BLaER1 (cell line): ENCODE data around the gene LDAH.

ENCODE experiments used
- H3K27ac ChIP-seq: shearing (Covaris generic); formaldehyde crosslinking; 2 replicates; pipeline ENCODE4 v1.8.1; 2022
- H3K27me3 ChIP-seq: shearing (Covaris generic); formaldehyde crosslinking; 2 replicates; pipeline ENCODE4 v1.8.1; 2022
- H3K36me3 ChIP-seq: shearing (Covaris generic); formaldehyde crosslinking; 2 replicates; pipeline ENCODE4 v1.8.1; 2022
- H3K4me1 ChIP-seq: shearing (Covaris generic); formaldehyde crosslinking; 2 replicates; pipeline ENCODE4 v1.8.1; 2022
- H3K4me2 ChIP-seq: shearing (Covaris generic); formaldehyde crosslinking; 2 replicates; pipeline ENCODE4 v1.8.1; 2022
- H3K4me3 ChIP-seq: shearing (Covaris generic); formaldehyde crosslinking; 2 replicates; pipeline ENCODE4 v1.8.1; 2022
- H3K9ac ChIP-seq: shearing (Covaris generic); formaldehyde crosslinking; 2 replicates; pipeline ENCODE4 v1.8.1; 2022
- H3K9me3 ChIP-seq: shearing (Covaris generic); formaldehyde crosslinking; 2 replicates; pipeline ENCODE4 v1.8.1; 2022
- H4K20me1 ChIP-seq: shearing (Covaris generic); formaldehyde crosslinking; 2 replicates; pipeline ENCODE4 v1.8.1; 2022
- Cebpa-rat ChIP-seq: shearing (Covaris generic); IDR thresholded peaks from 2 replicates; pipeline ENCODE4 v1.8.1; 2022

The LDAH gene

DNA sequence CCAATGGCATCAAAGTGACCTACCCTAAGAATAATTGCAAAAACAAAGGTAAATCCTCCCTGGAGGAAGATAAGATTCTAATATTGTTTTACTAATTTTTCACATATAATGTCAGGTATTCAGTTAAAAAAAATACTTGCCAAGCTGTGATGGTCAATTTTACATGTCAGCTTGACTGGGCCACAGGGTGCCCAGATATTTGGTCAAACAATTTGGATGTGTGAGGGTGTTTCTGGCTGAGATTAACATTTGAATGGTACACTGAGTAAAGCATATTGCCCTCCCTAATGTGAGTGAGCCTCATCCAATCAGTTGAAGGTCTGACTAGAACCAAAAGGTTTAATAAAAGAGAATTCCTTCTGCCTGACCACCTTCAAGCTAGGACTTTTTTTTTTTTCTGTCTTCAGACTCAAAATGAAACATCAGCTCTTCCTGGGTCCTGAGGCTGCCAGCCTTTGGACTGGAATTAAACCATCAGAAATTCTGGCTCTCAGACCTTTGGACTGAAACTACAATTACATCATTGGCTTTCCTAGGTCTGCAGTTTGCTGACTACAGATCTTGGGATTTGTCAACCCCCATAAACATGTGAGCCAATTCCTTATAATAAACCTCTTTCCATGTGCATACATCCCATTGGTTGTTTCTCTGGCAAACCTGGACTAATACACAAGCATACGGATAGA is 65.4 kb downstream of the LDAH start:
- H3K9ac ChIP-seq = no peak overlapping the region
- H3K9me3 ChIP-seq = peaks cover 23% of the 10 kb centered on the region
- H3K4me1 ChIP-seq = peaks cover 9% of the 10 kb centered on the region; the same call in 1 of the 2 replicates
- H3K27ac ChIP-seq = no peak overlapping the region
- no peak overlapping the region for H3K4me2 ChIP-seq
- no peak for TF ChIP-seq Cebpa-rat
- peaks cover 45% of the 10 kb centered on the region for H3K36me3 ChIP-seq
- H3K4me3 ChIP-seq = no peak overlapping the region
- H4K20me1 ChIP-seq = peaks cover 11% of the 10 kb centered on the region; the same call in 1 of the 2 replicates
- no peaks in the 10 kb centered on the region for H3K27me3 ChIP-seq

DNA sequence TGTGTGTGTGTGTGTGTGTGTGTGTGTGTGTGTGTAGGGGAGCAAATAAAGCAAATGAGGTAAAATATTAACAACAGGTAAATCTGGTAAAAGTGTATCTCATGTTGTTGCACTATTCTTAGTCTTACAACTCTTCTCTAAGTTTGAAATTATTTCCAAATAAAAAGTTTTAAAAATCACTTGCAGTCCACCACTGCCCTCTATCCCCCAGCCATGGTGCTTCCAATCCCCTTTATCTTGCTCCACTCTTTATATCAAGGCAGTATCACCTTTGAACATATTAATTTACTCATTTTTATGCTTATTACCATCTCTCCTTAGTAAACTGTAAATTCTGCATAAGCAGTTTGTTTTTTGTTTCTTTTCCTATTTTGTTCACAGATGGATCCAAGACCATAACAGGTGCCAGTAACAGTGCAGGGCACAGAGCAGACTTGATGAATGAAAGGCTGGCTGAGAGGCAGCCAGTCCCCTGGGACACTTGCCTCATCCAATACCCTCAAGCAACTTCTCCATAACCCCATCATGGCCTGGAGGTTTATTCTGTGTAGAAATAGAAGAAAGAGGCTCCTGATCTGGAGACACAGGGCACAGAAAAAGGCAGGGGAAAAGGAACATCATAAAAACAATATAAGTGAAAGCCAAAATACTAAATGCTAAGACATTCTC is 67.6 kb downstream of the LDAH start:
- Histone ChIP-seq H3K36me3 (peaks cover 51% of the 10 kb centered on the region), H3K27ac (no peak overlapping the region)
- TF ChIP-seq Cebpa-rat = no peak

DNA sequence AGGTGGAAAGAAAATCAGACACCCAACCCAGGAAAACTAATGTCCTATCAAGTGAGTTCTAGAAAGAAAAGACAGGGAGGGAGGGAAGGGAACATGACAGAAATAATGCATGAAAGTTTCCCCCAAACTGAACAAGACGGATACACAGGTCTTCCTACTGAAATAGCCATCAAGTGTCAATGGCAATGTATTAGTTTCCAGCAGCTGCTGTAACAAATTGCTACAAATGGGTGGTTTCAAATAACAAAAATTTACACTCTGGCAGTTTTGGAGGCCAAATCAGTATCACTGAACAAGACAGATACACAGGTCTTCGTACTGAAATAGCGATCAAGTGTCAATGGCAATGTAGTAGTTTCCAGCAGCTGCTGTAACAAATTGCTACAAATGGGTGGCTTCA is 70.6 kb downstream of the LDAH start:
- Histone ChIP-seq H4K20me1 (peaks cover 18% of the 10 kb centered on the region; the same call in 1 of the 2 replicates), H3K36me3 (peaks cover 34% of the 10 kb centered on the region), H3K9me3 (peaks cover 15% of the 10 kb centered on the region), H3K4me2 (no peak overlapping the region), H3K9ac (no peak overlapping the region), H3K4me3 (no peak overlapping the region), H3K27me3 (no peaks in the 10 kb centered on the region), H3K27ac (no peak overlapping the region), H3K4me1 (peaks cover 9% of the 10 kb centered on the region; the same call in 1 of the 2 replicates)
- TF ChIP-seq Cebpa-rat = no peak

More for the DNA sequence above, 67.6 kb downstream of the LDAH start:
- no peak overlapping the region for H3K4me3 ChIP-seq
- H3K9ac ChIP-seq = no peak overlapping the region
- peaks cover 23% of the 10 kb centered on the region for H3K9me3 ChIP-seq
- H3K4me1 ChIP-seq = peaks cover 9% of the 10 kb centered on the region; the same call in 1 of the 2 replicates
- H4K20me1 ChIP-seq = peaks cover 11% of the 10 kb centered on the region; the same call in 1 of the 2 replicates
- no peaks in the 10 kb centered on the region for H3K27me3 ChIP-seq
- H3K4me2 ChIP-seq = no peak overlapping the region

DNA sequence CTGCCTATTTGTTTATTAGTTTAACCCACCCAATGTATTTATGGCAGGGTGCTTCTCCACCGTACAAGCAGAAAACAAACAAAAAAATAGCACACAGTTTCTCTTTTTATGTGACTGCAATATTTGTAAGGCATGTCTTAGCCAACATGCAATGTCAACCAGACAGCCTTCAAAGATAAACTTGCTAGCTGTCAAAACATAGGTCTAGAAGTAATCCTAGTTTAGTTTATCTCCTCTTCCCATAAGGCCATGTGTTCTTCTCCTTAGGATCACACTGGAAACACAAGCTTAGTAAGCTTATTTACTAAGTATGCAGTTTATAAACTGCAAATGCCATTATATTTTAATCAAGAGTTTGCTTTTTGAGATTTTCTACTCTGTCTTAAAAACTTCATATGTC is 75.6 kb downstream of the LDAH start:
- Histone ChIP-seq H3K27me3 (no peaks in the 10 kb centered on the region), H3K4me1 (peaks cover 22% of the 10 kb centered on the region), H3K27ac (no peak overlapping the region), H4K20me1 (peaks cover 7% of the 10 kb centered on the region; the same call in 1 of the 2 replicates), H3K36me3 (peaks cover 23% of the 10 kb centered on the region), H3K9me3 (peaks cover 16% of the 10 kb centered on the region), H3K9ac (no peak overlapping the region), H3K4me2 (no peak overlapping the region), H3K4me3 (no peak overlapping the region)
- no peak for TF ChIP-seq Cebpa-rat

DNA sequence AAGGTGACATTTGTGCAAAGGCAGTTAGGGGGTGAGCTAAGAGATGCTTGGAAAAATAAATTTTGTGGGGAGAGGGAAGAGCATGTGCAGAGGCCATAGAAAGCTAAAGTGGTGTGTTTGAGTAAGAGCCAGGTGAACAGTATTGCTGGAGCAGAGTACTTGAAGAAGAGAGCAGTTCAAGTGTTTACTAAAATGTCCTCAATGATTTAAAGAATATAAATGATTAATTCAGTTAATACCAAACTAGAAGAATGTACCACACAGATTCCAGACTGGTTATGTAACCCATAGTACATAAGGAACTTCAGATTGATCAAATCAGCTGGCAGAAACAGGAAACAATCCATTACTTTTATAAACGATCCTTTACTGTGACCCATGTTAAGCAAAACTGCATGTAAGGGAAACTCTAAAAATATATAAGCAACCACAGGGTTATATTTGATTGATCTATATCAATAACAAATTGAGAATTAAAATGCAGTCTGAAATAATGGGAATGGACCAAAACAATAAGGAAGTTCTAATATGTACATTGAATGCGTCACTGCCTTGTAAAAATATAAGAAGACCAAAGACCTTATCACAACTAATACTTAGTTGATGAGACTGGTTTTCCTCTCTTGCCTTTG is 76.9 kb downstream of the LDAH start:
- Histone ChIP-seq H3K9me3 (peaks cover 13% of the 10 kb centered on the region), H3K4me2 (no peak overlapping the region), H3K36me3 (peaks cover 14% of the 10 kb centered on the region), H3K9ac (no peak overlapping the region), H3K27me3 (no peaks in the 10 kb centered on the region), H4K20me1 (peaks cover 7% of the 10 kb centered on the region; the same call in 1 of the 2 replicates), H3K4me1 (peaks cover 22% of the 10 kb centered on the region), H3K27ac (no peak overlapping the region), H3K4me3 (no peak overlapping the region)
- no peak for TF ChIP-seq Cebpa-rat

DNA sequence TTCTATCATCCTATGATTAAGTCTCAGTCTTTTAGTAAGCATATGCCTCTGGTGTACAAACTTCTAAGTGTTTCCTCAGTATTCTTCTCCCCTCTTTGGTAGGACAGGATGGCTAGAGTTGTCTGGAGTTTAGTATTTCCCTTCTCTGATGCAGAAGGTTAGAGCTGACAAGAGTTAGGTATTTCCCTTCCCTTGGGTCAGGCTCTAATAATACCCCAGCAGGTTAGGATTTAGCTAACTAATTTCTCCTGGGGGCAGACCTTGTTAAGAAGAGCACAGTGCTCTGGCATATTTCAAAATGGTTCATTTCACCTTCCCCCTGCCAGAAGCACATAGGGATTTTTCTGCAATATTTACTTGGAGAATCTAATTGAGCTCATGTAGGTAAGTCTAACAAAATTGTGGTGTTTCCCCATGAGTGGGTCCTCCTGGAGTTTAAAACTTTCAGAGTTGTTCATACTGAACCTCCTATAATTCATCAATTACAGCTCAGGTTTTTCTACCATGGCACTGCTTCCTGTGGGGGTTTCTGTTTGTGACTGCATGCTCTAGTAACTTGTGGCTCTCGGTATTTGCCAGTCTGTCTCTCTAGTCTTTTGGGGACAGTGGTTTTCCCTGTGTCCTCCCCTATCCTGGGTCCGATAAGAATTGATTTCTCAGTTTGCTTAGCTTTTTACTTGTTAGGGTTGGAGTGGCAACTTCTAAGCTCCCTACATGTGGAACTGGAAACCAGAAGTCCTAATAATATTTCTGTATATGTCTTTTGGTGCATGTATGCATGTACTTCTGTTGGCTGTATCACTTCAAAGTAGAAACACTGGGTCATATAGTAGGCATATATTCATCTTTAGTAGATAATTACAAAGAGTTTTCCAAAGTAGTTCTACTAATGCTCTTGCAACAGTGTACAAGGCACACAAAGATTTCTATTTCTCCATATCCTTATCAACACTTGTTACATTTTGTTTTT is 78.2 kb downstream of the LDAH start:
- H3K27me3 ChIP-seq = no peaks in the 10 kb centered on the region
- H3K9ac ChIP-seq = no peak overlapping the region
- no peak for TF ChIP-seq Cebpa-rat
- H3K4me2 ChIP-seq = peak overlapping the region; percentile 66
- H3K27ac ChIP-seq = peak overlapping the region; percentile 32; the same call in 1 of the 2 replicates
- peaks cover 22% of the 10 kb centered on the region for H3K4me1 ChIP-seq
- peaks cover 13% of the 10 kb centered on the region for H3K9me3 ChIP-seq
- no peak overlapping the region for H3K4me3 ChIP-seq
- peaks cover 14% of the 10 kb centered on the region for H3K36me3 ChIP-seq
- H4K20me1 ChIP-seq = peaks cover 7% of the 10 kb centered on the region; the same call in 1 of the 2 replicates

DNA sequence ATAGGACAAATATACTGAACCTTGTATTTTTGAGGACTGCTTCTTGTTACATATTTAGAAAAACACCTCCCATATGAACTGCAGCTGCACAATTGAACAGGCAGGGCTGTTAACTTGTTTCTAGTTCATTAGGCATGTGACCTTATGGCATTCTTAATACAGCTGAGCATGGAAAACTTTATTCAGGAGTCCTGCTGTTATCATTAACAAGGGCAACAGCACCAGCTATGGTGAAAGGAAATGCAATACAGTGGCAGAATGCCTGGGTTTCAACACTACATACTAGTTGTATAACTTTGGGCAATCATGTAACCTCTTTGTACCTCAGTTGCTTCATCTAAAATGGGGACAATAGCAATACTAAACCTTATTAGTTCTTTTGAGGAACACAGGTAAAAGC is 84.1 kb downstream of the LDAH start:
- Histone ChIP-seq H3K9ac (no peak overlapping the region), H3K4me1 (peaks cover 38% of the 10 kb centered on the region), H3K27me3 (no peaks in the 10 kb centered on the region), H3K4me2 (peak overlapping the region; percentile 55), H3K9me3 (peaks cover 18% of the 10 kb centered on the region), H3K4me3 (no peak overlapping the region), H4K20me1 (no peaks in the 10 kb centered on the region), H3K36me3 (peaks cover 25% of the 10 kb centered on the region), H3K27ac (no peak overlapping the region; the same call in 1 of the 2 replicates)
- no peak for TF ChIP-seq Cebpa-rat

DNA sequence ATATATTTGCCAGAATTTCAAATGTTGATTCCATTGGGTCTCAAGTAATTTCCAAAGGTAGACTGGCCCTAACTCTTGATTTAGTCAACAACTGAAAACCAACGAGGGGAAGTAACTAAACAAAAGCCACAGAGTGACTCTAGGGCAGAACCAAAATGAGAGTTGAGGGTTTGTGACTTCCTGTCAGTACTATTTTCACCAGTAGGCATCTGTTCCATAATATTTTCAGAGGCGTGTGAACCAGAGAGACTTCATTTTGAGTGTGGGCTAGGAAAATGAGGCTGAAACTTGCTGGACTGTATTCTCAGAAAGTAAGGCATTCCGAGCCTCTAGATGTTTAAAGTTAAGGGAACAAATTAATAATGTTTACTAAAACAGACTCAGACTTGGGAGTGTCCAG is 85.4 kb downstream of the LDAH start:
- Histone ChIP-seq H3K36me3 (peaks cover 26% of the 10 kb centered on the region), H3K4me3 (no peak overlapping the region), H3K9ac (no peak overlapping the region), H3K4me2 (peak overlapping the region; percentile 79), H3K27ac (peak overlapping the region; percentile 71), H3K27me3 (no peaks in the 10 kb centered on the region), H3K4me1 (peaks cover 38% of the 10 kb centered on the region), H3K9me3 (peaks cover 12% of the 10 kb centered on the region), H4K20me1 (no peaks in the 10 kb centered on the region)
- no peak for TF ChIP-seq Cebpa-rat

DNA sequence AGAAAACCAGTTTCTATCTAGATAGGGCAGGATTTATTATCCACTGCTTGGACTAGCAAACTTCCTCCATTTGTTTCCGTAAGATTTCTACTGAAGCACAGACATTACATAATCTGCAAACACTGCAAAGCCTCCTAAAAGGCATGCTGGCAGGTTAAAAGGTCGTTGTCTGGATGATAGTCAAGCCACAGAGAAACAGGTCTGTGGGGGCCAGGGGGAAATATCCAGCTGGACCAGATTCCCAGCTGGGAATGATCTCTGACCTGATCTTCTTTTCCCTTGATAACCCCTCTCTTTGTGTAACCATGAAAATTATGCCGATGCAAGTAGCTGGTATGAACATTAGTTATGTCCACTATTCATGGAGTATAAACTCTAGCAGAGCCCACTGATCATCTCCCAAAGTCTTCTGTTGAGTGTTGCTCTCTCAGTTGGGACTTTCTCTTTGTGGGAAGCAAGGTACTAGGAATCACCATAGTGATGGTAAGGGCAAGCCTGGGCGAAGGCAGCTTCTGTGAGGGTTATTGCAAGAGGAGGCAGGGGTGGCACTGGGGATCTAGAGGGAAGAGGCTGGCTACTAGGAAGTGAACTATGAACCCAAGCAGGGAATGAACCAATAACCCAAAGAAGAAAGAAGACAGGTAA is 94.7 kb downstream of the LDAH start:
- TF ChIP-seq Cebpa-rat = no peak
- H3K4me2 ChIP-seq = no peak overlapping the region
- no peaks in the 10 kb centered on the region for H4K20me1 ChIP-seq
- no peak overlapping the region for H3K4me3 ChIP-seq
- peaks cover 38% of the 10 kb centered on the region for H3K36me3 ChIP-seq
- no peak overlapping the region for H3K9ac ChIP-seq
- no peaks in the 10 kb centered on the region for H3K27me3 ChIP-seq
- H3K9me3 ChIP-seq = no peaks in the 10 kb centered on the region
- H3K4me1 ChIP-seq = no peaks in the 10 kb centered on the region
- H3K27ac ChIP-seq = no peak overlapping the region
